WTC11 (cell line): ENCODE measurements around the gene BRSK2. TPM values are rescaled to one million over a fixed set of nuclear protein-coding genes. Genes with fewer than 3 reads are reported as not detected.
A peak's percentile ranks its signal among the peaks of the same experiment; 100 is the strongest.

Source experiments
- ATAC-seq: fragments of 200-7000 bp; cut with Tn5 transposase; 2 replicates; pipeline ENCODE4 v1.10.0; 2021; ENCODE audit warnings: mild to moderate bottlenecking, moderate library complexity
- CTCF ChIA-PET: fragments of 300-600 bp; sonication (Branson Sonifier 250); formaldehyde crosslinking; loops from one replicate; lab custom pipeline; 2021; ENCODE audit warnings: antibody characterized with exemption; lab: Charles Lee
- POLR2A ChIA-PET: fragments of 350-600 bp; sonication (Branson Sonifier 250); formaldehyde crosslinking; loops from one replicate; lab custom pipeline; 2021; ENCODE audit warnings: antibody characterized with exemption; lab: Charles Lee
- DNase-seq: peaks from one replicate; pipeline ENCODE4 v3.0.0; 2021; ENCODE audit warnings: low spot score
- H3K27ac Mint-ChIP-seq: 2 replicates; pipeline ENCODE4 v1.8.0; 2021; ENCODE audit warnings: mixed read lengths
- H3K27me3 Mint-ChIP-seq: 2 replicates; pipeline ENCODE4 v1.8.0; 2021; ENCODE audit warnings: low read depth, mild to moderate bottlenecking, moderate library complexity, mixed read lengths
- H3K36me3 Mint-ChIP-seq: 2 replicates; pipeline ENCODE4 v1.8.0; 2021; ENCODE audit warnings: mixed read lengths
- H3K4me1 Mint-ChIP-seq: 2 replicates; pipeline ENCODE4 v1.8.0; 2022; ENCODE audit warnings: mixed read lengths
- H3K4me3 Mint-ChIP-seq: 2 replicates; pipeline ENCODE4 v1.8.0; 2021; ENCODE audit warnings: mild to moderate bottlenecking, moderate library complexity, mixed read lengths
- H3K9me3 Mint-ChIP-seq: 2 replicates; pipeline ENCODE4 v1.8.0; 2021; ENCODE audit warnings: mixed read lengths
- GRHL2 ChIP-seq: fragments of 250-450 bp; sonication (Bioruptor Pico); IDR thresholded peaks from 2 replicates; pipeline ENCODE4 v1.8.0; 2022; ENCODE audit warnings: mild to moderate bottlenecking, moderate library complexity; ENCODE audit not compliant: insufficient replicate concordance, severe bottlenecking
- NR1H2 ChIP-seq: sonication (generic); formaldehyde crosslinking; IDR thresholded peaks from 2 replicates; pipeline ENCODE4 v1.9.0; 2021; ENCODE audit warnings: mild to moderate bottlenecking, moderate library complexity, missing genetic modification reagents
- USF2 ChIP-seq: sonication (generic); formaldehyde crosslinking; IDR thresholded peaks from 2 replicates; pipeline ENCODE4 v1.8.1; 2023; ENCODE audit warnings: mild to moderate bottlenecking, missing genetic modification reagents, moderate library complexity
- ZNF425 ChIP-seq: fragments of 250-450 bp; sonication (Bioruptor Pico); conservative IDR thresholded peaks from 2 replicates; pipeline ENCODE4 v1.9.0; 2021; ENCODE audit warnings: mild to moderate bottlenecking
- ZNF532 ChIP-seq: fragments of 250-450 bp; sonication (Bioruptor Pico); IDR thresholded peaks from 2 replicates; pipeline ENCODE4 v1.9.0; 2021; ENCODE audit warnings: mild to moderate bottlenecking, borderline replicate concordance
- total RNA-seq: library from RNA; stranded (reverse); gene quantifications from 3 replicates; pipeline ENCODE4 v1.2.3, GENCODE V29; 2021
- TF ChIP-seq, protein P1 (sequence below): sonication (generic); formaldehyde crosslinking; IDR thresholded peaks from 2 replicates; pipeline ENCODE4 v1.8.1; 2022; ENCODE audit warnings: mild to moderate bottlenecking, moderate library complexity, missing genetic modification reagents
- TF ChIP-seq, protein P2 (sequence below): sonication (generic); formaldehyde crosslinking; IDR thresholded peaks from 2 replicates; pipeline ENCODE4 v1.8.0; 2022; ENCODE audit warnings: mild to moderate bottlenecking, missing genetic modification reagents
- TF ChIP-seq, protein P3 (sequence below): sonication (generic); formaldehyde crosslinking; IDR thresholded peaks from 2 replicates; pipeline ENCODE4 v1.8.1; 2022; ENCODE audit warnings: mild to moderate bottlenecking, missing genetic modification reagents, moderate library complexity, borderline replicate concordance
- TF ChIP-seq, protein P4 (sequence below): sonication (generic); formaldehyde crosslinking; IDR thresholded peaks from 2 replicates; pipeline ENCODE4 v1.8.1; 2023; ENCODE audit warnings: mild to moderate bottlenecking, missing genetic modification reagents

The BRSK2 gene
- total RNA-seq, 1 experiment from 2014 or later = 34.5 TPM

GRCh38 chr11:1482581-1483444, 93.1 kb downstream of the BRSK2 start:
- DNase-seq (peak; percentile 42), ATAC-seq (no peak)
- no peaks in the 10 kb centered on the region for H3K9me3 Mint-ChIP-seq
- no peak overlapping the region for H3K27ac Mint-ChIP-seq
- H3K27me3 Mint-ChIP-seq = no peaks in the 10 kb centered on the region
- no peaks in the 10 kb centered on the region; the same call in 1 of the 2 replicates for H3K36me3 Mint-ChIP-seq
- POLR2A ChIA-PET = no interaction called here
- no peak overlapping the region for H3K4me3 Mint-ChIP-seq
- CTCF ChIA-PET = interaction anchor here (0.9 to 3.3 kb wide), 7 partner anchors 8 to 64 kb away, joined by 3 to 16 read pairs (median 5); no protein-coding TSS in a partner anchor
- no peak for TF ChIP-seq NR1H2 (CRISPR knock-in tag)
- TF ChIP-seq USF2 (CRISPR knock-in tag) = no peak
- TF ChIP-seq, protein P1, sequence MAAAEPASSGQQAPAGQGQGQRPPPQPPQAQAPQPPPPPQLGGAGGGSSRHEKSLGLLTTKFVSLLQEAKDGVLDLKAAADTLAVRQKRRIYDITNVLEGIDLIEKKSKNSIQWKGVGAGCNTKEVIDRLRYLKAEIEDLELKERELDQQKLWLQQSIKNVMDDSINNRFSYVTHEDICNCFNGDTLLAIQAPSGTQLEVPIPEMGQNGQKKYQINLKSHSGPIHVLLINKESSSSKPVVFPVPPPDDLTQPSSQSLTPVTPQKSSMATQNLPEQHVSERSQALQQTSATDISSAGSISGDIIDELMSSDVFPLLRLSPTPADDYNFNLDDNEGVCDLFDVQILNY (CRISPR knock-in tag) = no peak
- TF ChIP-seq, protein P2, sequence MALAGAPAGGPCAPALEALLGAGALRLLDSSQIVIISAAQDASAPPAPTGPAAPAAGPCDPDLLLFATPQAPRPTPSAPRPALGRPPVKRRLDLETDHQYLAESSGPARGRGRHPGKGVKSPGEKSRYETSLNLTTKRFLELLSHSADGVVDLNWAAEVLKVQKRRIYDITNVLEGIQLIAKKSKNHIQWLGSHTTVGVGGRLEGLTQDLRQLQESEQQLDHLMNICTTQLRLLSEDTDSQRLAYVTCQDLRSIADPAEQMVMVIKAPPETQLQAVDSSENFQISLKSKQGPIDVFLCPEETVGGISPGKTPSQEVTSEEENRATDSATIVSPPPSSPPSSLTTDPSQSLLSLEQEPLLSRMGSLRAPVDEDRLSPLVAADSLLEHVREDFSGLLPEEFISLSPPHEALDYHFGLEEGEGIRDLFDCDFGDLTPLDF (CRISPR knock-in tag) = no peak
- no peak for TF ChIP-seq ZNF425 (CRISPR knock-in tag)
- TF ChIP-seq GRHL2 (CRISPR knock-in tag) = no peak
- TF ChIP-seq ZNF532 = no peak
- TF ChIP-seq, all 79 proteins: peak for 0
- H3K4me1 Mint-ChIP-seq = 0 out of 2 replicates have a peak, but pooled peaks cover 2% of the 10 kb centered on the region

DNA sequence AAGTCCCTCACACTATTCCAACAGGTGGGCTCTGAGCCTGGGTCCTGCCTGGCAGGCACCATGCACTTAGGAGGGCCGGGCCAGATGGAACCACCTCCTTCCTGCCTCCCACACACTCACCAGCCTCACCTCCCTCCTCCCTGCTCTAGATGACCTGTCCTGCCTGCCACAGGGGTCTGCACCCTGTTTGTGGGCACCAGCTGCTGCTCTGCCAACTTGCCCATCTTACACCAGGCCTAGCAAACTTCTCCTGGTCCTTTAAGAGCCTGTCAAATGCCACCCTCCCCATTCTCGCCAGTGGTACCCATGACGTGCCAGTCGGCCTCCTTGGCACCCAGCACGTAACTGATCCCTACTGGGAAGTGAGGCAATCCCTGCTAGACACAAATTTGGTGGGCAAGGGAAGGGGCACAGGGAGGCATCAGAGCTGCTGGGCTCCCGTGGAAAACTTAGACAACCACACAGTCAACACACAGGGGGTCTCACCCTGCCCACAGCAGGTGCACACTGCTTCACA, 93.8 kb downstream of the BRSK2 start:
- H3K9me3 Mint-ChIP-seq = no peaks in the 10 kb centered on the region
- TF ChIP-seq, protein P3, sequence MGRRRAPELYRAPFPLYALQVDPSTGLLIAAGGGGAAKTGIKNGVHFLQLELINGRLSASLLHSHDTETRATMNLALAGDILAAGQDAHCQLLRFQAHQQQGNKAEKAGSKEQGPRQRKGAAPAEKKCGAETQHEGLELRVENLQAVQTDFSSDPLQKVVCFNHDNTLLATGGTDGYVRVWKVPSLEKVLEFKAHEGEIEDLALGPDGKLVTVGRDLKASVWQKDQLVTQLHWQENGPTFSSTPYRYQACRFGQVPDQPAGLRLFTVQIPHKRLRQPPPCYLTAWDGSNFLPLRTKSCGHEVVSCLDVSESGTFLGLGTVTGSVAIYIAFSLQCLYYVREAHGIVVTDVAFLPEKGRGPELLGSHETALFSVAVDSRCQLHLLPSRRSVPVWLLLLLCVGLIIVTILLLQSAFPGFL (CRISPR knock-in tag) = no peak
- TF ChIP-seq, protein P4, sequence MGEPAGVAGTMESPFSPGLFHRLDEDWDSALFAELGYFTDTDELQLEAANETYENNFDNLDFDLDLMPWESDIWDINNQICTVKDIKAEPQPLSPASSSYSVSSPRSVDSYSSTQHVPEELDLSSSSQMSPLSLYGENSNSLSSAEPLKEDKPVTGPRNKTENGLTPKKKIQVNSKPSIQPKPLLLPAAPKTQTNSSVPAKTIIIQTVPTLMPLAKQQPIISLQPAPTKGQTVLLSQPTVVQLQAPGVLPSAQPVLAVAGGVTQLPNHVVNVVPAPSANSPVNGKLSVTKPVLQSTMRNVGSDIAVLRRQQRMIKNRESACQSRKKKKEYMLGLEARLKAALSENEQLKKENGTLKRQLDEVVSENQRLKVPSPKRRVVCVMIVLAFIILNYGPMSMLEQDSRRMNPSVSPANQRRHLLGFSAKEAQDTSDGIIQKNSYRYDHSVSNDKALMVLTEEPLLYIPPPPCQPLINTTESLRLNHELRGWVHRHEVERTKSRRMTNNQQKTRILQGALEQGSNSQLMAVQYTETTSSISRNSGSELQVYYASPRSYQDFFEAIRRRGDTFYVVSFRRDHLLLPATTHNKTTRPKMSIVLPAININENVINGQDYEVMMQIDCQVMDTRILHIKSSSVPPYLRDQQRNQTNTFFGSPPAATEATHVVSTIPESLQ = no peak
- no peaks in the 10 kb centered on the region; the same call in 1 of the 2 replicates for H3K36me3 Mint-ChIP-seq
- no peak for ATAC-seq
- 0 out of 2 replicates have a peak, but pooled peaks cover 2% of the 10 kb centered on the region for H3K4me1 Mint-ChIP-seq
- H3K4me3 Mint-ChIP-seq = no peak overlapping the region
- H3K27me3 Mint-ChIP-seq = no peaks in the 10 kb centered on the region
- ChIA-PET CTCF (interaction anchor here (1.0 to 3.3 kb wide), 3 partner anchors 22 to 63 kb away, joined by 3 to 16 read pairs (median 5); no protein-coding TSS in a partner anchor), POLR2A (no interaction called here)
- no peak overlapping the region for H3K27ac Mint-ChIP-seq
- no peak for DNase-seq
